Neutrophil (primary cell): ENCODE measurements around the gene GTF2A1L.

Source experiments
- H3K27ac ChIP-seq: fragments of 200-600 bp; sonication (generic); 2 replicates; pipeline ENCODE4 v1.5.1; 2016; ENCODE audit warnings: mild to moderate bottlenecking, moderate library complexity
- H3K27me3 ChIP-seq: fragments of 200-600 bp; sonication (generic); 2 replicates; pipeline ENCODE4 v1.6.0; 2016; ENCODE audit warnings: mild to moderate bottlenecking
- H3K36me3 ChIP-seq: fragments of 200-600 bp; sonication (generic); 2 replicates; pipeline ENCODE4 v1.5.1; 2017
- H3K4me1 ChIP-seq, 2 experiments: fragments of 200-600 bp in 1 of 2; sonication (generic) in 1 of 2; 1 replicate in 1 of 2; 2 replicates in 1 of 2; pipeline versions ENCODE4 v1.5.1 to v1.6.1; 2013 to 2016; ENCODE audit warnings: low read depth in 1 of 2, low read length in 1 of 2, mild to moderate bottlenecking in 1 of 2, moderate library complexity in 1 of 2; ENCODE audit not compliant: control insufficient read depth in 1 of 2, insufficient read depth in 1 of 2
- H3K4me3 ChIP-seq, 2 experiments: fragments of 200-600 bp in 1 of 2; sonication (generic) in 1 of 2; 1 replicate in 1 of 2; 2 replicates in 1 of 2; pipeline ENCODE4 v1.5.1; 2013 to 2016; ENCODE audit warnings: low read depth in 1 of 2, low read length in 1 of 2, mild to moderate bottlenecking in 1 of 2, moderate library complexity in 1 of 2
- H3K9me3 ChIP-seq: fragments of 200-600 bp; sonication (generic); 2 replicates; pipeline ENCODE4 v1.5.1; 2016
- CTCF ChIP-seq: fragments of 200-600 bp; sonication (generic); IDR thresholded peaks from 2 replicates; pipeline ENCODE4 v1.5.1; 2016; ENCODE audit warnings: antibody characterized with exemption

Gene GTF2A1L

DNA sequence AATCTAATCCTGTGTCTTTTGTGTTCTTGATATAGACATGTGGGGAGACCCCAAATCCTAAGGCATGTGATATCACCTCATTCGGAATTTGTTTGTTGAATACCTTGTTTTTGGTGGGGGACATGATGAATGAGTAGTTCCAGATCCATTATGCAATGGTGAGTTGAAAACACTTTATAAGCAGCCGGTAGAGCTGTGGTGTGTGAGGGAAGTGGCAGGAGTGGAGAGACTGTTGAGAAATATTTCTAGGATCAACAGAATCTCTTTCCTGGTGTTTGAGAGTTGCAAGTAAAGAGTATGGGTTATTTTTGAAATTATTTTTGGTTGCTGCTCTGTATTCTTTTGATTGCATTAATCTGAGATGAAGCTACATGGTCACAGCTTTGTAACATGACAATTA, 103.5 kb downstream of the GTF2A1L start:
- no peaks in the 10 kb centered on the region for H3K4me1 ChIP-seq
- TF ChIP-seq CTCF = no peak
- no peaks in the 10 kb centered on the region for H3K36me3 ChIP-seq

GRCh38 chr2:48722391-48722790, 104.7 kb downstream of the GTF2A1L start:
- Histone ChIP-seq H3K27ac (no peak overlapping the region), H3K4me1 (no peaks in the 10 kb centered on the region)

More for the DNA sequence above, 103.5 kb downstream of the GTF2A1L start:
- H3K9me3 ChIP-seq = no peaks in the 10 kb centered on the region
- H3K4me3 ChIP-seq = no peak overlapping the region
- H3K27me3 ChIP-seq = no peaks in the 10 kb centered on the region
- no peak overlapping the region for H3K27ac ChIP-seq

GRCh38 chr2:48723129-48723528, 105.5 kb downstream of the GTF2A1L start:
- no peak for TF ChIP-seq CTCF
- no peaks in the 10 kb centered on the region for H3K4me1 ChIP-seq

More at GRCh38 chr2:48722391-48722790, 104.7 kb downstream of the GTF2A1L start:
- no peak overlapping the region for H3K4me3 ChIP-seq
- TF ChIP-seq CTCF = no peak
- no peaks in the 10 kb centered on the region for H3K27me3 ChIP-seq
- H3K9me3 ChIP-seq = no peaks in the 10 kb centered on the region
- no peaks in the 10 kb centered on the region for H3K36me3 ChIP-seq

GRCh38 chr2:48724278-48724677, 106.6 kb downstream of the GTF2A1L start:
- H3K4me1 ChIP-seq = no peaks in the 10 kb centered on the region
- no peak for TF ChIP-seq CTCF
- H3K36me3 ChIP-seq = no peaks in the 10 kb centered on the region
- no peaks in the 10 kb centered on the region for H3K27me3 ChIP-seq
- no peak overlapping the region for H3K4me3 ChIP-seq
- H3K9me3 ChIP-seq = no peaks in the 10 kb centered on the region
- no peak overlapping the region for H3K27ac ChIP-seq

More at GRCh38 chr2:48723129-48723528, 105.5 kb downstream of the GTF2A1L start:
- Histone ChIP-seq H3K36me3 (no peaks in the 10 kb centered on the region), H3K27ac (no peak overlapping the region), H3K4me3 (no peak overlapping the region), H3K9me3 (no peaks in the 10 kb centered on the region), H3K27me3 (no peaks in the 10 kb centered on the region)

- Histone ChIP-seq H3K9me3 (no peaks in the 10 kb centered on the region), H3K36me3 (no peaks in the 10 kb centered on the region), H3K4me3 (no peak overlapping the region), H3K4me1 (no peaks in the 10 kb centered on the region), H3K27me3 (no peaks in the 10 kb centered on the region), H3K27ac (no peak overlapping the region)
- no peak for TF ChIP-seq CTCF
Measured at GRCh38 chr2:48725696-48726494, 108.2 kb downstream of the GTF2A1L start.
